GM13976 (cell line): ENCODE data around the gene GTF2H1.
A peak's percentile ranks its signal among the peaks of the same experiment; 100 is the strongest.

ENCODE experiments used
- DNase-seq: peaks from one replicate; pipeline ENCODE4 v3.0.0; 2012; ENCODE audit warnings: low spot score
- in situ Hi-C: fragments of 300-500 bp; cut with MboI; formaldehyde crosslinking; loops from one replicate; pipeline ENCODE4 v1.12.0; 2022; ENCODE audit warnings: low sequenced_read_pairs, mixed read lengths, inconsistent platforms; ENCODE audit not compliant: unreplicated experiment
- TF ChIP-seq, protein P1 (sequence below): IDR thresholded peaks from 2 replicates; pipeline ENCODE4 v1.5.1; 2012; ENCODE audit warnings: borderline replicate concordance, mild to moderate bottlenecking; ENCODE audit not compliant: insufficient read depth; ENCODE audit errors: extremely low read depth, missing control alignments, control extremely low read depth

The GTF2H1 gene

DNA sequence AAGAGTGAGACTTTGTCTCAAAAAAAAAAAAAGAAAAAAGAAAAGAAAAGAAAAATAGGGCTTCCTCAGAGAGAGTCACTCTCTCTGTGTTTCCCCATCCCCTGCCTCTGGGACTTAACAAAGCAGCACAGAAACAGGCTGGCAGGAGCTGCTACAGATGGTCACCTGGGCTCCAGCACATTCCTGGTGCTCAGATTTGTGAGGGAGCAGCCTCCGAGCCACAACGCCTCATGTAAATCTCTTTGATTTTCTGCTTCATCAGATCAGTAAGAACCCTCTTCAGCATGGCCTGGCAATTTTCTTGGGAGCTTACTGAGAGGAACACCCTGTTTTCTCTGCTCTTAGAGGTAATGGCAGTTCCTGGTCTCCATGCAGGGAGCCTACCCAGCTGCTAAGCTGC is 56.8 kb downstream of the GTF2H1 start:
- in situ Hi-C loops: no loop called here
- no peak for DNase-seq
- TF ChIP-seq, protein P1, sequence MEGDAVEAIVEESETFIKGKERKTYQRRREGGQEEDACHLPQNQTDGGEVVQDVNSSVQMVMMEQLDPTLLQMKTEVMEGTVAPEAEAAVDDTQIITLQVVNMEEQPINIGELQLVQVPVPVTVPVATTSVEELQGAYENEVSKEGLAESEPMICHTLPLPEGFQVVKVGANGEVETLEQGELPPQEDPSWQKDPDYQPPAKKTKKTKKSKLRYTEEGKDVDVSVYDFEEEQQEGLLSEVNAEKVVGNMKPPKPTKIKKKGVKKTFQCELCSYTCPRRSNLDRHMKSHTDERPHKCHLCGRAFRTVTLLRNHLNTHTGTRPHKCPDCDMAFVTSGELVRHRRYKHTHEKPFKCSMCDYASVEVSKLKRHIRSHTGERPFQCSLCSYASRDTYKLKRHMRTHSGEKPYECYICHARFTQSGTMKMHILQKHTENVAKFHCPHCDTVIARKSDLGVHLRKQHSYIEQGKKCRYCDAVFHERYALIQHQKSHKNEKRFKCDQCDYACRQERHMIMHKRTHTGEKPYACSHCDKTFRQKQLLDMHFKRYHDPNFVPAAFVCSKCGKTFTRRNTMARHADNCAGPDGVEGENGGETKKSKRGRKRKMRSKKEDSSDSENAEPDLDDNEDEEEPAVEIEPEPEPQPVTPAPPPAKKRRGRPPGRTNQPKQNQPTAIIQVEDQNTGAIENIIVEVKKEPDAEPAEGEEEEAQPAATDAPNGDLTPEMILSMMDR: no peak

GRCh38 chr11:18383388-18384156 is 61.2 kb downstream of the GTF2H1 start:
- in situ Hi-C loops: no loop called here
- DNase-seq: peak; percentile 78
- TF ChIP-seq, protein P1: no peak

- in situ Hi-C loops: no loop called here
Measured at GRCh38 chr11:18384157-18384641, 61.8 kb downstream of the GTF2H1 start.

GRCh38 chr11:18390088-18390487 is 67.7 kb downstream of the GTF2H1 start:
- no peak for DNase-seq
- TF ChIP-seq, protein P1: no peak
- in situ Hi-C loops: no loop called here

More at GRCh38 chr11:18384157-18384641, 61.8 kb downstream of the GTF2H1 start:
- TF ChIP-seq, protein P1: no peak
- DNase-seq: no peak

GRCh38 chr11:18392434-18393321 is 70.3 kb downstream of the GTF2H1 start:
- in situ Hi-C loops: no loop called here
- DNase-seq: no peak

More at GRCh38 chr11:18392434-18393321, 70.3 kb downstream of the GTF2H1 start:
- TF ChIP-seq, protein P1: no peak
